Thoracic aorta (tissue), 2 donors: Measurements from ENCODE around the gene KIF26B. TPM values are rescaled to one million over a fixed set of nuclear protein-coding genes. Genes with fewer than 3 reads are reported as not detected.

ENCODE experiments used
- ATAC-seq: fragments of 150-250 bp; one replicate; pipeline ENCODE4 v1.8.0; 2017; ENCODE audit warnings: low read depth; ENCODE audit not compliant: insufficient number of reproducible peaks, low FRiP score
- DNase-seq: peaks from one replicate; pipeline ENCODE4 v3.0.0-alpha.2; 2020; ENCODE audit warnings: low spot score
- H3K27ac ChIP-seq, 2 donors: fragments of 200-600 bp; sonication (generic); 1 replicate in 1 of 2; 2 replicates in 1 of 2; pipeline ENCODE4 v1.5.1; 2016; ENCODE audit warnings: mild to moderate bottlenecking in 2 of 2, moderate library complexity in 2 of 2
- H3K27me3 ChIP-seq: fragments of 200-600 bp; sonication (generic); replicated peaks from 2 replicates; pipeline ENCODE4 v1.6.0; 2016; ENCODE audit warnings: mild to moderate bottlenecking; ENCODE audit not compliant: insufficient read depth
- H3K36me3 ChIP-seq: fragments of 200-600 bp; sonication (generic); one replicate; pipeline ENCODE4 v1.5.1; 2016
- H3K4me1 ChIP-seq, 2 donors: fragments of 200-600 bp; sonication (generic); 1 replicate in 1 of 2; 2 replicates in 1 of 2; pipeline versions ENCODE4 v1.5.1 to v1.6.0; 2016; ENCODE audit warnings: low read depth in 2 of 2, mild to moderate bottlenecking in 1 of 2; ENCODE audit not compliant: control insufficient read depth in 1 of 2
- H3K4me3 ChIP-seq: fragments of 200-600 bp; sonication (generic); 2 replicates; pipeline ENCODE4 v1.5.1; 2016; ENCODE audit warnings: mild to moderate bottlenecking
- H3K9me3 ChIP-seq: fragments of 200-600 bp; sonication (generic); 2 replicates; pipeline ENCODE4 v1.5.1; 2016
- total RNA-seq, 2 donors: library from RNA; depleted of rRNA; stranded (reverse); fragments of >200 nt; gene quantifications; one replicate each; pipeline versions ENCODE4 v1.1.0 to v1.2.3, GENCODE V29; 2016
- TF ChIP-seq, protein P1 (sequence below): fragments of 200-600 bp; sonication (generic); IDR thresholded peaks from one replicate; pipeline ENCODE4 v1.5.1; 2019; ENCODE audit warnings: antibody characterized with exemption

The KIF26B gene
- total RNA-seq, 2 donors from 2014 or later = 0.14 to 0.41 TPM

DNA sequence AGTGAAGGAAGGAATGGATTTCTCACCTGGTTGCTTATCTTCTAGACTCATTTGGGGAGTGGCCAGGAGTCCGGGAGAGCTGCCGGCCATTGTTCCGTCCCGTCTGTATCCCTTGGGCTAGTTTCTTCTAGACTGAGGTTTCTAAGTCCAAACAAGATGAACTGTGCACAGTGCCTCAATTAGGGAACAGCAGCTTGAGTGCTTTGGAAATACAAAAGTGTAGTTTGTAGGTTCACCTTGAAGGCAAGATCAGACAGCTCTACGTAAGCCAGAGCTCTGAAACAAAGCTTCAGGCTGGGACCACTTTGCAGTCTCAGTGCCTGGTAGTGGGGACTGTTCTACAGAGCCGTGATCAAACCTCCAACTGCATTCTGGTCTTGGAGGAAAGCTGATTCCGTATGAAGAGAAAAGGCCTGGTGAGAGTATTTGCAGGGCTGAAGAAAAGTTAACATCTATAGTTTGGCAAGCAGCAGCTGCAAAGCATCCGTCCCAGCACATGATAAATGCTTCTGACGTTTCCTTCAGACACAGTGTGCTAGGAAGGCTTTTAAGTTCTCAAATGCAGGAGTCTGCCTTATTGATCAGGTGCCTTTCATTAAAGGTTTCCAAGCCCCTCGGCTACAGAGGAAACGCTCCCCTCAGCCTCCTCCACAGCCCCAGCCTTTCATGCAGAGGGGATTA, 432.8 kb downstream of the KIF26B start:
- Histone ChIP-seq H3K9me3 (no peaks in the 10 kb centered on the region), H3K4me3 (no peak overlapping the region), H3K27me3 (no peaks in the 10 kb centered on the region), H3K4me1 (no peaks in the 10 kb centered on the region), H3K27ac (no peak overlapping the region), H3K36me3 (no peaks in the 10 kb centered on the region)
- ATAC-seq (no peak), DNase-seq (no peak)
- TF ChIP-seq, protein P1, sequence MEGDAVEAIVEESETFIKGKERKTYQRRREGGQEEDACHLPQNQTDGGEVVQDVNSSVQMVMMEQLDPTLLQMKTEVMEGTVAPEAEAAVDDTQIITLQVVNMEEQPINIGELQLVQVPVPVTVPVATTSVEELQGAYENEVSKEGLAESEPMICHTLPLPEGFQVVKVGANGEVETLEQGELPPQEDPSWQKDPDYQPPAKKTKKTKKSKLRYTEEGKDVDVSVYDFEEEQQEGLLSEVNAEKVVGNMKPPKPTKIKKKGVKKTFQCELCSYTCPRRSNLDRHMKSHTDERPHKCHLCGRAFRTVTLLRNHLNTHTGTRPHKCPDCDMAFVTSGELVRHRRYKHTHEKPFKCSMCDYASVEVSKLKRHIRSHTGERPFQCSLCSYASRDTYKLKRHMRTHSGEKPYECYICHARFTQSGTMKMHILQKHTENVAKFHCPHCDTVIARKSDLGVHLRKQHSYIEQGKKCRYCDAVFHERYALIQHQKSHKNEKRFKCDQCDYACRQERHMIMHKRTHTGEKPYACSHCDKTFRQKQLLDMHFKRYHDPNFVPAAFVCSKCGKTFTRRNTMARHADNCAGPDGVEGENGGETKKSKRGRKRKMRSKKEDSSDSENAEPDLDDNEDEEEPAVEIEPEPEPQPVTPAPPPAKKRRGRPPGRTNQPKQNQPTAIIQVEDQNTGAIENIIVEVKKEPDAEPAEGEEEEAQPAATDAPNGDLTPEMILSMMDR = no peak

GRCh38 chr1:245588116-245588639, 433.4 kb downstream of the KIF26B start:
- no peak overlapping the region for H3K4me3 ChIP-seq
- H3K9me3 ChIP-seq = no peaks in the 10 kb centered on the region
- H3K36me3 ChIP-seq = no peaks in the 10 kb centered on the region
- H3K27ac ChIP-seq = no peak overlapping the region
- no peaks in the 10 kb centered on the region for H3K27me3 ChIP-seq
- no peak for DNase-seq
- TF ChIP-seq, protein P1 = no peak
- H3K4me1 ChIP-seq = no peaks in the 10 kb centered on the region
- no peak for ATAC-seq

DNA sequence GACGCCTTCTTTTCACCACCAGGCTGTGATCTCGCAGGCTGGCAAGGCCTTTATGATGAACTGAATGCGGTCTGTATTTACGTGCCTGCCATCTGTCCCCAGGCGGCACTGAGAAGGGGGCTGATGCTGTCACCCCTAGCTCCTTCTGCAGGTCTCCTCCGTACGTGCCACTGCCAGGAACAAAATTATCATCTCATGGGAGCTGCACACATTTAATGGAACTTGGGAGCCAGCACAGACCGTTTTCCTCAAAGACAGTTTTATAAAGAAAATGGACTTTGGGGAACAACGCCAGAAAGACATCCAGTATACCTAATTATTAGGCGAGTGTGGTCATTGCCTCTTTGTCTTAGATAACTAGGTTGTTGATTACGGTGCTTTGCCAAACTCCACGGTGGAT, 434.5 kb downstream of the KIF26B start:
- ATAC-seq = no peak
- H3K36me3 ChIP-seq = no peaks in the 10 kb centered on the region
- DNase-seq = no peak
- no peaks in the 10 kb centered on the region for H3K4me1 ChIP-seq
- H3K27me3 ChIP-seq = no peaks in the 10 kb centered on the region
- no peak overlapping the region for H3K4me3 ChIP-seq
- TF ChIP-seq, protein P1 = no peak
- H3K9me3 ChIP-seq = no peaks in the 10 kb centered on the region
- no peak overlapping the region for H3K27ac ChIP-seq

GRCh38 chr1:245589906-245590305, 435.1 kb downstream of the KIF26B start:
- Histone ChIP-seq H3K4me1 (no peaks in the 10 kb centered on the region), H3K27ac (no peak overlapping the region), H3K9me3 (no peaks in the 10 kb centered on the region), H3K27me3 (no peaks in the 10 kb centered on the region), H3K4me3 (no peak overlapping the region), H3K36me3 (no peaks in the 10 kb centered on the region)
- ATAC-seq (no peak), DNase-seq (no peak)
- TF ChIP-seq, protein P1 = no peak

- ATAC-seq (no peak), DNase-seq (no peak)
- Histone ChIP-seq H3K9me3 (no peaks in the 10 kb centered on the region), H3K27me3 (no peaks in the 10 kb centered on the region), H3K4me1 (no peaks in the 10 kb centered on the region), H3K27ac (no peak overlapping the region), H3K36me3 (no peaks in the 10 kb centered on the region), H3K4me3 (no peak overlapping the region)
- TF ChIP-seq, protein P1 = no peak
Observed at GRCh38 chr1:245590726-245591125, 435.9 kb downstream of the KIF26B start.
